RPMI8226 (cell line): ENCODE data around the gene AP2A2.
"Not testable (repeated sequence)": the region's sequence is repeated elsewhere in the genome, so short reads cannot be mapped to it uniquely, and the experiment has no call there.

Source experiments
- DNase-seq: peaks from one replicate; pipeline ENCODE4 v3.0.0-alpha.2; 2015

AP2A2 gene

DNA sequence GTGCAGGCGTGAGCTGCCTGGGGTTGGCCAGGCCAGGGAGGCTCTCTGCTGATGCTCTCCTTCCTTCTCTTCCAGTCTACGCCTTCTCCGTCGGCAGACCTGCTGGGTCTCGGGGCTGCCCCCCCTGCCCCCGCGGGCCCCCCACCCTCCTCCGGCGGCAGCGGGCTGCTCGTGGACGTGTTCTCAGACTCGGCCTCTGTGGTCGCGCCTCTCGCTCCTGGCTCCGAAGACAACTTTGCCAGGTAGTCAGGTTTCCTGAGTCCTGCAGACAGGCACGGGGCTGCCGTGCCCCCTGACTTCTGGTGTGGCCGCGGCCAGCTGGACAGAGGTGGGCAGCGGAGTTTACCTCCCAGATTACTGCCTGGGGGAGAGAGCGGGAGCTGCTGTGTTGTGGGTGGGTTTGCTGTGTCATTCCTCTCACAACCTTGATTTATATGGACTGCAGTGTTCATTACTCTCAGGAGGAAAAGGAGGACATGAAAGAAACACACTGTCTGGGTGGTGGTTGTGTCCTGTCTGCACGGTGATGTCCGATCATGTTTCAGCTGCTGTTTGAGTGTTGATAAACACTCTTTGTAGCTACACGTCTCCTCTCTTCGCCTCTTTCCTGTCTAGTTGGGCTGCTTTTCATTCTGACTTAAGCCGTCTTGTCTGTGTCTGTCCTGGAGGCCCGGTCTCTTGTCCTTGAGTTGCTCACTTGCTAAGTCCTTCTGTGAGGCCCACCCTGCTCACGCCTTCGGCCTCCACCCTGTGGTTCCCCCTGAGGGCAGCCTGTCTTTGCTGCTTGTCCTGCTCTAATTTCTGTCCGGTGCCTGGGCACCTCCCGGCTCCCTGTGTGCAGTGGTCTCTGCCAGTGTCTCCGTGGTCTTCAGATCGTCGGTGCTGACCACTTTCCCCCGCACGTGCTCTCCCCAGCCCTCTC, 74.9 kb downstream of the AP2A2 start:
- no peak for DNase-seq

DNA sequence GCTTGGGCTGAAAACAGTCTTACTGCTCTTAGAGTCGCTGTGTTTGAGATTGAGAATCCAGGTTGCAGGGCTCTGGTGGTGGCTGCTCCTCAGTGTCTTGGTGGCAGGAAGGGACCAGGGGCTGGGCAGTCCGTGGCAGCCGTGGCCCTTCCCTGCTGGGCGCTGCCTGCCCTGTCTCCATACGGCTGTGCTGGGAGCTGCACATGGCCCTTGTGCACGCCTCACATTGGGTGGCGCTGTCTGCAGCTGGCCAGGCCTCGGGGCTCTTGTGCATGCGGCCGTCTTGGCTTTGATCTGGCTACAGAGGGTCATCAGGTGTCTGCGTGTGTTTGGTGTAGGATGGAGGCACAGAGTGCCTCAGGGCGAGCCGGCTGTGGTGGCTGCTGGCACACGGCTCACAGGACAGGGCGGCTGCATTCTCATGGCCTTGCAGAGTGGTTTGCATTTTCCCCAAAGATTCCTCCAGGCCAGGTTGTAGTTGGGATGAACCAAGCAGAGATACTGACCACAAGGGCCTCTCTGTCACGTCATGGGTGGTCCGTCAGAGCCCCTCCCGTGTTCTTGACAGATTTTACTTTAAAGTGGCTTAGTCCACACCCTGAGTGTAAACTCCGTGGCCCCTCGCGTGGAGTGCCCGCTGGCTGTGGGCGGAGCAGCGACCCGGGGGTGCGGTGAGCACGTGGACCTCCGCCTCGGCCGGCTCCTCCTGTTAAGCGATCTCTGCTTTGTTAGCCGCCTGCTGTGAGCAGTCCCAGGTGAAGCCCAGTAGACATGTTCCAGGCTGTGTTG, 76.1 kb downstream of the AP2A2 start:
- no peak for DNase-seq

DNA sequence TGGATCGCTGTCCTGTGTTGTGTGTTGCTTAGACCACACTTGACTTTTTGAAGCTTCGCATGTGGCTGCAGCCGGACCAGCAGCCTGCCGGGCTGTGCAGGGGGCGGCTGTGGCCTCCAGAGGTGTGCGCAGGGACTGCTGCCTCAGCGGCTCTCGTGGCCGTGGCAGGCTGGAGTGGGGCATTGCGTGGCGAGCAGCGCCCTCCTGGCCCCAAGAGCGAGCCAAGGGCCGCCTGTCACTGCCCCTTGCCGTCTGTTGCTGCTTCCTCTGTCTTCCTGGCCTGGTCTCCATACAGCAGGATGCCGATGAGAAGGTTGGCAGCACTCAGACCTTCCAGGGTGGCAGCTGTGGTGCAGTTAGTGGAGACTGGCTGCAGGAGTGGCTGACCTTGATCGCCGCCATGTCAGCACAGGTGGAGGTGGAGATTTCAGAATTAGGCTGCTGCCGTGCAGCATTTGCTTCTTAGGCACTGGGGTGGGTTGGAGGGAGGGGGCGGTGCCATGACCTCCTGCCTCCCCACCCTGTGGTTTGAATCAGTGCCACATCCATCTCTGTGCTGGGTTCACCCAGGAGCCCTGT, 76.8 kb downstream of the AP2A2 start:
- DNase-seq: no peak

DNA sequence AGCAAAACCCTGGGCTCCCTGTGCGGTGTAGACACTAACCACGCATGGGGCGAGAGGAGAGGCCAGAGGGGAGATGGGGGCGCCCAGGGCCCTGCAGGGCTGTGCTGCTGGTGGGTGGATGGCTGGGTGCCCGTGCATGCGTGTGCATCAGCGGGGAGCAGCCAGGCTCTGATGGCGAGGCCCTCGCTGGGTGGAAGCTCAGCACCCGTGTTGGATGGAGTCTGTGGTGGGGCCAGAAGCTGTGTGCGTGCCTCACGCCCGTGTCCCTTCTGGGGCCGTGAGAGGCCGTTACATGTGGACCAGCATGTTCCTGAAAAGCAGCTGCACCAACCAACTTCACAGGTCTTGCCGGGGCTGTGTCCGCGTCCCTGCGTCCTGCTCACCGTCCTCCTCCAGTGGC, 77.5 kb downstream of the AP2A2 start:
- DNase-seq: no peak

DNA sequence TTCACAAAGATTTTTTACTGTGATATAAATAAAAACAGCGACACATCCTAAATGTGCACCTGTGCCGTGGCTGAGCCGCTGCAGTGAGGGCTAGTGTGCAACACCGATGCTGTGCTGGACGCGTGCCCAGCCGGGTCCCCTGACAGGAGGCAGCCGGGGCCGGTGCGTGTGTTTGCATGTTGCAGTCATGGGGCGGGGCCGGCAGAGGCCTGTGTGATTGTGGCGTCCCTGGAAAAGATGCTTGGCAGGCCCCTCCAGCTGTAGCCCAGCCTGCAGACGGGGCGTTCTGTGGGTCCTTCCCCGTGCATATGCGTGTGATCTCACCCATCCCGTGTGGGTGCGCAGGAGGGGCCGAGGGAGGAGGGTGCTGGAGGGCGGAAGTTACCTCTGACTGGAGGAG, 80.3 kb downstream of the AP2A2 start:
- no peak for DNase-seq

DNA sequence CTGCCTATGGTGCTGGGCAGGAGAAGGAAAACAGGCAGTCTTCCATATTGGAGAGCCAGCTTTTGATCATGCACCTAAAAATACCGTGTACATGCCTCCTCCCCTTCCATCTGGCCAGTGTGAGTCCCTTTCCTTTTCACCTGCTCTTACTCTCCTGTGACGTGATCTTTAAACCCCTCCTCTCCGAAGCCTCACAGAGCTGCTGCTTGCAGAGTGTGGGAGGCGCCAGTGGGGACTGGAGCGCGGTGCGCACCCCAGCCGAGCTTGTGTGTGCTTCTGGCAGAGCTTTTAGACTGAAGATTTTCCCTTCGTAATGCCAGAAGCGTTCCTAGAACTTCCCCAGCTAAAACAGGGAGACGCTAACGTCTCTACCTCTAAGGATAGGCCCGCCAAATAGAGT, 81.1 kb downstream of the AP2A2 start:
- DNase-seq: no peak

DNA sequence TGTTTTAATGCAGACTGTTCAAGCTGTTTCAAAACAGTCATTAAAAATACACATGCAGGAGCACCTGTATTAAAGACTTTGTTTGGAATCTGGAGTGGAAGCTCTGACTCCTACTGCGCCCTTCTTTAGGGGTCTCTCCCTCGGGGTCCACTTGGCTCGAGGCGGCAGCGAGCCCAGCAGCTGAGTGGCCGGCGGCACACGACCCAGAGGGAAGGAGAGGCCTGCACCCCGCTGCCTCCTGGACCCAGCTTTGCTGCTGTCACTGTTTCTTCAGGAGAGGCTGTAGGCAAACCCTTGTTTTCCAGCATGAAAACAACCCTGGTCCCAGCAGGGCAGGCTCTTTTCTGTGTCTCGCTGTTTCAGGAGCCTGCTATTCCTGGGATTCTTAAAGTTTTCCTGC, 81.6 kb downstream of the AP2A2 start:
- DNase-seq: no peak

DNA sequence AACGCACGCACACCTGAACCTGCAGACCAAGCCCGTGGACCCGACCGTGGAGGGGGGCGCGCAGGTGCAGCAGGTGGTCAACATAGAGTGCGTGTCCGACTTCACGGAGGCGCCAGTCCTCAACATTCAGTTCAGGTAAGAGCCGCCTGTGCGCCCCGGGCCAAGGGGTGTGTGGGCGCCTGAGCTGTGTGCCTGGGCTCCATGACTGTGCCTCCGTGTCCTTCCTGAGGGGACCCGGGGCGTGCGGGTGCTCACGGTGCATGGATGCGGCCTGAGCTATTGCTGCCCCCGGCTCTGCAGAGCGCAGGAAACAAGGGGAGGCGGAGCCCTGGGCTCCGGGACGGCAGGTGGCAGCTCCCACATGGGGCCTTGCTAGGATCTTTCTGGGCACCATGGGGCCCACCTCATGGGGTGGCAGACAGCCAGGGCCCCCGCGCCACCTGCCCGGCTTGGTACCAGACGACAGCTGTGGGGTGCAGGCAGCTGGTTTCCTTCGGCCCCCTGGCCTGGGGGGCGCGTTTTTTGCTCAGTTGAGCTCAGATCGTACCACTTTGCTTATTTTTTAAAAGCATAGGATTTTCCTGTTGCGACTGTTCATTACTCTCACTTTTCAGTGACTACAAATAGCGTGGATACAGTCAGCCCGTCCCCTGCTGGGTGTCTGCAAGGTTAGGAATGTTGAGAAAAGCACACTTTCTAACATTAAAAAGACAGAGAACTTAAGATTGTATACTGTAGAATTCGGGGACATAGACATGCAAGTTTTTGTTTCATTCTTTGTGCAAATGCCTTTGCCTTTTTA, 82.5 kb downstream of the AP2A2 start:
- DNase-seq: no peak

DNA sequence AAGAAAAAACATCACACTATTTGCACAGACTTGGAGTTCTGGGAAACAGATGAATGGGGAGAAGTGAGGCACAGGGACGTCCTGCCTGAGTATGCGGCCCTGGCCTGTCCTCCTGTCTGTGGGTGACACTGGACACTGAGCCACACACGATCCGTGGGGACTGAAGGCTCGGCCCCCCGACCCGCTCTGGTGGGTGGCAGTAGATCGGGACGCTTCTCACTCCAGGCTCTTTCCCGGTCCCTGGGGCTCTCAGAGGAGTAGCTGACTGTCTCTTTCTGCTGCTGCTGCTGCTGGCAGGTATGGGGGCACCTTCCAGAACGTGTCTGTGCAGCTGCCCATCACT, 83.1 kb downstream of the AP2A2 start:
- no peak for DNase-seq

DNA sequence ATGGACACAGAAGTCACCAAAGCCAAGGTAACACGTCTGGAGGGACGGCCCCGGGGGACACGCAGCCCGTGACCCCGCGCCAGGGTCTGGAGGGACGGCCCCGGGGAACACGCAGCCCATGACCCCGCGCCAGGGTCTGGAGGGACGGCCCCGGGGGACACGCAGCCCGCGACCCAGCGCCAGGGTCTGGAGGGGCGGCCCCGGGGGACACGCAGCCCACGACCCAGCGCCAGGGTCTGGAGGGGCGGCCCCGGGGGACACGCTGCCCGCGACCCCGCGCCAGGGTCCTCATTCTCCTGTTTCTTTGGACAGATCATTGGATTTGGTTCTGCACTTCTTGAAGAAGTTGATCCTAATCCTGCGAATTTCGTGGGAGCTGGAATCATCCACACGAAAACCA, 83.7 kb downstream of the AP2A2 start:
- no peak for DNase-seq

DNA sequence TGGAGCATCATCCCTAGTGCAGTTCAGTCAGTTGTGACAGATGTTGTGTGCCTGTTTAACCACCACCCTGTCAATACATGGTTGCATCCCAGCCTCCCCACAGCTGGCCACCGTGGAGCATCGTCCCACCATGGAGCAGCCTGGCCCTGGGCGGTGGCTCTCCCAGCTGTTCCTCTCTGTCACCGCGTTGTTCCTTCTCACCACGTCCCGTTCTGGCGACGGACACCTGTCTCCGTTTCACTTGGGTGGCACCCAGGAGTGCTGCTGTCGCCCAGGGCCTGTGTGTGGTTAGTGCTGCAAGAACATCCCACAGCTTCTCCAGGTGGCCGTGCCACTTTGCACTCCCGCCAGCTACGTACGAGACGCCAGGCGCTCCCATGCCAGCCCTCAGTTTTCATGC, 84.3 kb downstream of the AP2A2 start:
- no peak for DNase-seq

DNA sequence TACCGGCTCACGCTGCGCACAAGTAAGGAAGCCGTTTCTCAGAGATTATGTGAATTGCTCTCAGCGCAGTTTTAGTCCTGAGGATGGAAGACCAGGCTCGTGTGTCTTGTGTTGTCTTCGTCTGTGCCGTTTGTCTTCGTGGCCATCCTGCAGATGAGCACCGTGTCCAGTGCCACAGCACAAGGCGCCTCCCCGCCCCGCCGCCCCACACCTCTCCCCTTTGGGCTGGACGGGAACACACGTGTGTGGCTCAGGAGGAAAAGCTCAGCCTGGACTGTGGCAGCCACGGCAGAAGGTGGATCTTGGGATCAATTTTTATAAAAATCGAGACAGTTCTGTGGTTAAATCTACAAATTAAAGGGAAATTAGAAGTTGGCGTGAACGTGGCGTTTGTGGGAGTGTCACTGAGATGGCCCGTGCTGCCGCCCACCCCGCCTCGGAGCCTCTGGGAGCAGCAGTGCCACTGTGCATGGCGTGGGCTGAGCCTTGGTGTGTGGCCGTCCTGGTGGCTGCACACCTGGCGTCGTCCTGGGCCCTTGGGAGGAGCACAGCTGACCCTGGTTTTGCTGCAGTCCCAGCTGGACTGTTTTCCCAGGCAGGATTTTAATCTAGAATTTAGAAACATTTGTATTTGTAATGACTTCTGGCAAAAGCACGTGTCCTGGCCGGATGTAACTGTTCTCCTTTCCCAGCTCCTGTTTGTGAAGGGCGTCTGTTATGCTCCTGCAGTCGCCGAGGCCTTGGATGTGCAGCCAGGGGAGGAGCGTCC, 85.1 kb downstream of the AP2A2 start:
- DNase-seq: no peak

DNA sequence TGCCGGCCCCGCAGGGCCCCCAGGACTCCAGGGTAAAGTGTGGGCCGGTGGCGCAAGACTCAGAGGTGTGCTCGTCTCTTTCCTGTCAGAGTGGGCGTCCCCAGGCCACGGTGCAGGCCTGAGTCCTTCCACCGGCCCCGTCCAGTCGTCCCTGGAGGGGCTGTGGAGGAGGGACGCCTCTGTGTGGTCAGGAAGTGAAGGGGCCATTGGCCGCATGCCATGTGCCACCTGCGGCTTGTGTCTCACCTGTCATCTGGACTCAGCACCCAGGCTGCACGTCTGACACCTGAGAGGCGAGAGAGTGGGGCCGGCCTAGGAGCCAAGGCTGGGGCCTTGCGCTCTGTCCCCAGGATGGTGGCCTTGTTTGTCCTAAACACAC, 85.6 kb downstream of the AP2A2 start:
- DNase-seq: no peak

DNA sequence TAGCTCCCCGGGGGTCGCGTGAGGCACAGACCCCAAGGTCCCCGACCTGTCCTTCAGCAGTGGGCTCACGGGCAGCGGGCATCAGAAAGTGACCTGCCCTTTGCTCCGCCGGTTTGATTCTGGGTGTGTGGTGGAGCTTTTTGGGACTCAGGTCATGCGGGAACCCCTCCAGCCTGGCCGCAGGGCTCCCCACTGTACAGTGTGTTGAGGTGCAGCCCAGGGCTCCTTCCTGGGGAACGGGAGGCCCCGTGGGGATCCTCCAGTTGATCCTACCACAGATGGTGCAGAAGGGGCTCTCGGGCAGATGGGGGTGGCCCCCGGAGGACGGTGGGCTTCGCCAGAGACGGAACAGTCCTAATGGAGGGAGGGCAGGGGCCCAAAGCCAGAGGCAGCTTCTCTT, 86.6 kb downstream of the AP2A2 start:
- DNase-seq: no peak

DNA sequence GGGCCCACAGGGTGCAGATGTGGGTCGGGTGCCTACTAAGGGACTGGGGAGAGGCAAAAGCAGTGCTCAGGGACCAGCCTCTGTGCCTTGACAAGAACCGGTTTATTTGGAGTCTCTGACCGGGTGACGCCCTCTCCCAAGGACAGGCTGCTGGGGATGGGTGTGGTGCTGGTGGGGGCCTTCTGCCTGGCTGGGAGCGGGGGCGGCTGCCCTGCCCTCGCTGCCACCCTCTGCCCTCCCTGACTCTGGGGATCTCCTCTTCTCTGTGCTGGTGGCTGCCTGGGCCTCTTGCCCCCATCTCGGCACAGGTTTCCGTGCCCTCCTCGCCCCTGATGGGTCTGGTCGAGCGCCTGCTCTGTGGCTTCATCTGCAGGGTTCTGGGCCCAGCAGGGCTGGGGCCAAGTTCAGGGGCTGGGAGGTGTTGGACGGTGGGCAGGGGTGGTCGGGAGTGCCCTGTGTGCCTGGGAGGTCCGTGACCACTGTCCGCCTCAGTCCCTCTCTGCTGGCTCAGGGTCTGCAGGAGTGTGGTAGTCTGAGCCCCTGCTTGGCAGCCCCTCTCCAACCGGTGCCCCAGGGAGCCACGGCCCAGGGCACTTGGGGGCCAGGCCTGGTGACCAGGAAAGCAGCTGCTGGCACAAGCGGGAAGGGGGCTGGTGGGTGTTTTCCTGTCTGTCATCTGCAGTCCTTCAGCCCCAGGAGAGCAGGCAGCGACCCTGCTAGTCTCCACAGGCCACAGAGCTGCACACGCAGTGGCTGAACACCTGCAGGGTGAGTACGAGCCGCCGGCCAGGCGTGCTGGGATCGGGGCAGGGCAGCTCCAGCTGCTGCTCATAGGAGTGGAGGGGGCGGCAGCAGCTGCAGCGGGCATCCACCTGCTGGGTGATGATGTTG, 87.3 kb downstream of the AP2A2 start:
- DNase-seq: no peak

DNA sequence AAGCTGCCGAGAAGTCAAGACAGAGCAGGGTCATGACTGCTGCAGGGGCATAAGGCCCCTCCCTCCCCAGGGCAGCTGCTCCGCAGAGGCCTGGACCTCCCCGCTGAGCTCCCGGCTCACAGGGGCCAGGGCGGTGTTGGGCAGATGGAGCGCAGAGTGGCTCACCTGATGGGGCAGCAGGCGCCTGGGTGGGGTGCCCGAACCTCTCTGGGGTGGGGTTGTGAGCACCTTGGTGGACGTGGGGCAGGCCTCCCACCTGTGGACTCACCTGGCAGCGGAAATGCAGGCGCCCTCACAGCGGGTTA, 87.9 kb downstream of the AP2A2 start:
- no peak for DNase-seq

DNA sequence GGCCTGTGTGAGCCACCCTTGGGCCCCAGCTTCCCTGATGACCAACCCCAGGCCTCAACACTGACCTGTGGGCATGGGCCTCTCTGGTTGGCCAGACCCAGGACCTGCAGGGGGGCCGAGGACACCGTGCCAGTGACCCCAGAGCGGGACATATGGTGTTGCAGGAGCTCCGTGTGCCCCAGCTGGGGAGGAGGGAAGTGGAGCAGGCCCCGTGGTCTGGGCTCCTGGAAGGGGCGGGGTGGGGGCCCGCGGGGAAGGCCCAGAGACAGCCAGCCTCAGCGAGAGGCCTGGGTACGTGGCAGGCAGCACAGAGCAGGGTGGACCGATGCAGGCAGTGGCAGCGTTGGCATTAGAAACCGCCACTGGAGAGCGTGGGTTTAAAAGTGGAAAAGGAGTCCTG, 88.6 kb downstream of the AP2A2 start:
- DNase-seq: no peak

DNA sequence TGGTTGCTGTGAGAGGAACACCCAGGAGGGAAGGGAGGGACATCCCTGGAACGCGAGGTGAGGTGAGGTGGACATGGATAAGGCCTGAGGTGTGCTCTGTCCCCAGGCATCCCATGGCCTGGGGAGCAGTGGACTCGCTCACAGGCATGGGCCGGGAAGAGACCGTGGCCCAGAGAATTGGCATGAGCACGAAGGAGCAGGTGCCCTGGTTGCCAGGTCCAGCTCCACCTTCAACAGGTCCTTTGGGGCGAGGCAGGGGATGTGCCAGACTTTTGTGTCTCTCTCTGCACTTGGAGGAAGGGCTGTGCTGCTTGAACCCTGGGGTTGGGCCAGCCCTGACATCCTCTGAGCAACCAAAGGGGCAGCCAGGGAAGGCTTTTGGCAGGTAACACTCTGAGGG, 89.4 kb downstream of the AP2A2 start:
- no peak for DNase-seq

DNA sequence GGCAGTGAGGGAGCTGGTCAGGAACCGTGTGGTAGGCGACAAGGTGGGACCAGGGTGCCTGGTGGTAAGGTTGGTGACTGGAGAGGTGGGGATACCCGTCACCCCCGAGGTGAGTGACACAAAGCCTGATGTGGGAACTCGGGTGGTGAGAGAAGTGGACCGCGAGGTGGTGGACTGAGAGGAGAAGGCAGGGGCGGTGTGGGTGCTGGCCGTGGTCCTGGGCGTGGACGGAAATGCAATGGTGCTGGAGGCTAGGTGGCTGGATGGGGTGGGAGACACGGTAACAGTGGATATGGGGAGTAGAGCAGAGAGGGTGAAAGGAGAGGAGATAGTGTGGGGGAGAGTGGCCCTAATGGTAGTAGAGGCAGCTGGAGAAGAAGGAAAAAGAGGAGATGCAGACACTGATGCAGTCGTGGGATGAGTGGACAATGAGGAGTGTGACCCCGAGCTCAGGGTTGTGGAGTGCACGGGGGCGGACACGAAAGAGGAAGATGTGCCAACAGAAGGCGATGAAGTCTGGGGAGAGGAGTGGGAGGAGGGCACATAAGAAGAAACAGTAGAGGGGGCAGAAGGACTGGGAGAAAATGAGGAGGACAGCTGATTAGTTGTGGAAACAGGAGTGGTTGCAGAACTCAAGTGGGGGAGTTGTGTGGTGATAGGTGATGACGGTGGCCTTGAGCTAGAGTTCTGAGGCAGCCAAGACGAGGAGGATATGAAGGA, 90.3 kb downstream of the AP2A2 start:
- no peak for DNase-seq

DNA sequence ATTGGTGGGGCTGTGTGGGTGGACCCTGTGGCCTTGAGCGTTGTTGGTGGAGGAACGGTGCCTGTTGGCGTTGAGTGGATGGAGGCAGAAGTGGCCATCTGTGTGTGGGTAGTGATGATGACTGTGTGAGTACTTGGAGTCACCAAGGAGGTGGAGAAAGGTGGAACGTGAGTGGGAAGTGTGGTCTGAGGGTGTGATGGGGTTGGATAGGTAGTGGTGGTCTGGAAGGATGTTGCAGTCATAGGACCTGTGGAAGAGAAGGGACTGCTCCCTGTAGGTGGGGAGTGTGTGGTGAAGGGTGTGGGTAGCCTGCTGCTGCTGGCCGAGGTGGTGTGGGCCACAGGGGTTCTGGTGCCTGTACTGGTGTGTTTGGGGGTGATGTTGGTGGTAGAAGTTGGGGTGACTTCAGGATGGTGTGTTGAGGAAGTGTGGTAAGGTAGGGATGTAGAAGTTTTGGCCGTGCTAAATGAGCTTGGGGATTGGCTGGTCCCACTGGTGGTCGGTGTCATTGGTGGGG, 91.0 kb downstream of the AP2A2 start:
- not testable (repeated sequence) for DNase-seq
